GM18511 (cell line): ENCODE measurements around the gene RSPH9.

Experiments used
- ATAC-seq: cut with Tn5 transposase; IDR thresholded peaks from one replicate; pipeline ENCODE4 v1.9.1; 2021; ENCODE audit warnings: mild to moderate bottlenecking, moderate library complexity; ENCODE audit not compliant: unreplicated experiment

RSPH9 gene

DNA sequence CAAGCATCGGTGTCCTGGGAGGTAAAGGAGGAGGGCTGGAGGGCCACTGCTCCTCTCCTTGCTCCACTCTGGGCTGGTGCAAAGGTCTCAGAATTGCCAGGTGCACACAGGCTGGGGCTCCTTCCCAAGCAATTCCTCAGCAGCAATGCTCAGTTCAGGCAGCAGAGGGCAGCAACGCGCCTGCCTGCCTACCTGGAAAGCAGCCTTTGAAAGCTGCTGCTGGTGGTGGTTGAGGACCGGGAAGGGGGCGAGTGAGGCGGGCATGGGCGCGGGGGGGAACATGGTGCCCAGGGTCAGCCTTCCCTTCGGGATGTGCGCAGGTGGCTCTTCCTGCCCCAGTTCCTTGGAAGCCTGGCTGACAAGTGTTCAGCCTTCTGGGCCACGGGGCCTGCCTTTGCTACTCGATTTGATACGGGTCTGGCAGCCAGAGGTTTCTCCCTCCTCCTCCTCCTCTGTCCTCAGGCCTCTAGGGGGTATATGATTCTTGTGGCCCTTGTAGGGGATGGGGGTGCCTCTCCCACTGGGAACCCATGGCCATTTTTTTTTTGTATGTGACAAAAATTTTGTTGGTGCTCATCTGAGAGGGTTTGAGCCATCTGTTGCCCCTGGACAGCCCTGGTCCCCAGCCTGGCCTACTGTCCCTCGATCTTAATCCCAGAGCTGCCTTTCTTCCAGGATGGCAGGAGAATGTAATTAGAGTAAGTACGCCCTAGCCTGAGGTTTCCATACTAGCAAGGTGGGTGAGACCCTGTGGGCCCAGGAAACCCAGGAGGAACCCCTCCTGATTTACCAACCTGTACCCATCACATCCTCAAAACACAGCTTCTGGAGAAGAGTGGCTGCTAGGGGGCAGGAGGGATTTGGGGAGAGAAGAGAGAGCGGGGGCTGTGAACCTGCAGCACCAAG is 22.7 kb downstream of the RSPH9 start:
- peak; percentile 46 for ATAC-seq

DNA sequence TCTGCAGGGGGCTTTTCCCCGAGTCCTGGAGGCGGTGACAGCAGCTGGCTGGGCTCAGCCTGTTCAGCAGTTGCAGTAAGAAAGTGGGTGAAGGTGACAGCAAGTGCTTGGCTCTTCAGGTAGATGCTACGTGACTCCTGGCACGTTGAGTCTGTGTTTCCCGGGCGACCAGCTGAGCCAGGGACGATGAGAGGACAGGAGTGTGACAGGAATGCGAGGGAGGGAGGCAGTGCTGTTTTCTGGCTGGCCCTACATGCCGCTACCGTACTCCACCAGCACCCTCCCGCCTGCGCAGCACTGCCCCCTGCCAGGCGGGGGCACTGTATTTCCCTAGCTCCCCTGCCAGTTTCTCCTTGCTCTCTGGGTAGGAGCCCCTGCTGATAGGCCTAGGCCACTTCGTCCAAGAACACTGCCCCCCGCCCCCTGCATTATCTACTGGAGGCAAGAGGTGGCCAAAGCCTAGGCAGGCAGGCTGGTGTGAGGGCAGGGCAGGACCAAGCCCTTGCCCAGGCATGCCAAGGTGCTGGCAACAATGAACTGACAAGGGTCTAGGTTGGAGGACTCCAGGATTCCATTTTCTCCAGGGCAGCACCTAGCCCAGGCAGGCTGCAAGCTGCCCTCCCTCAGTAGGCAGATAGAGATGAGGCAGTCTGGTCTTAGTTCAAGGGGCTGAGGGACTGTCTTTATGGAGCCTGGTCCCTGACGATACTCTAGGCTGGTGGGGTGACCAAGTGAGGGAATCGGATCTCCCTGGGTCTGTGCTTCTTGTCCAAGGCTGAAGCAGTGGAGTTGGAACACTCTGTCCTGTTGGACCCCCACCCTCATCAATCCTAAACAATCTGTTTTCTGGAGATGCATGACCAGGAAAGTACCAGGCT is 23.6 kb downstream of the RSPH9 start:
- ATAC-seq = peak; percentile 56

DNA sequence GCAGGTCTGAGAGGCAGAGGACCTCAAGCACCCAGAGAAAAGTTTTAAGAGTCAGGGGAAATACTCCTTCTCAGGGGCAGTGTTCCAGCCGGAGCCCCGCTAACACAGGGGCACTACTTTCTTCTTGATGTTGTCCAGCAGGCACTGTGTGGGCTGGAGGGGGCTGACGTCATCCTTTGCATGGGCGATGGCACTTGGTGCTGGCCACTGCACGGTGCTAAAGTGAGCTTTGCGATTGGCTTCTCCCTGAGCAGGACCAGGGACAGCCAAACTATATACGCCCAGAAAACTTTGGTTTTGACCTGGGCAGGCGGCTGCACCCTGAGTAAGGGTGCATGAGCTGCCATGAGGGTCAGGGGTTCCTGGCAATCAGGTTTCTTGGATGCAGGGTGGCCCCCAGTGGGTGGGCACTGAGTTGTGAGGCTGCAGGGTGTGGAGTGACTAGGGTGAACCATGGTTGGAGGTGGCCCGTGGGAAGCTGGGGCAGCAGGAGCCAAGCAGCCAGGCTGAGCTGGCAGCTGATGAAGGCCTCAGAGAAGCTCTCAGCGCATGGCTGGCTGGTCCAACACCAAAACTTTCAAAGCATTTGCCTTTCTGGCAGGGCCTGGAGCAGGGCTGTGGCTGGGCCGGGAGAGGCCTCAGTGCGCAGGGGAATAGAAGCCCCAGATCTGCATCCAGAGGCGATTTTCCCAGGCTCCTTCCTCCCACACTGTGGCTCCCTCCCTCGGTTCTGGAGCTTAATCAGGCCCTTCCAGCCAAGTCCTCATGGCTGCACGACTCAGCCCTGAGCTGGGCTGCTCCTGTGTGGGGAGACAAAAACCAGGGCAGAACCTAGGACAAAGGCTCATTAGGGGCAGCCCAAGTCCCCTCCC is 24.4 kb downstream of the RSPH9 start:
- no peak for ATAC-seq

DNA sequence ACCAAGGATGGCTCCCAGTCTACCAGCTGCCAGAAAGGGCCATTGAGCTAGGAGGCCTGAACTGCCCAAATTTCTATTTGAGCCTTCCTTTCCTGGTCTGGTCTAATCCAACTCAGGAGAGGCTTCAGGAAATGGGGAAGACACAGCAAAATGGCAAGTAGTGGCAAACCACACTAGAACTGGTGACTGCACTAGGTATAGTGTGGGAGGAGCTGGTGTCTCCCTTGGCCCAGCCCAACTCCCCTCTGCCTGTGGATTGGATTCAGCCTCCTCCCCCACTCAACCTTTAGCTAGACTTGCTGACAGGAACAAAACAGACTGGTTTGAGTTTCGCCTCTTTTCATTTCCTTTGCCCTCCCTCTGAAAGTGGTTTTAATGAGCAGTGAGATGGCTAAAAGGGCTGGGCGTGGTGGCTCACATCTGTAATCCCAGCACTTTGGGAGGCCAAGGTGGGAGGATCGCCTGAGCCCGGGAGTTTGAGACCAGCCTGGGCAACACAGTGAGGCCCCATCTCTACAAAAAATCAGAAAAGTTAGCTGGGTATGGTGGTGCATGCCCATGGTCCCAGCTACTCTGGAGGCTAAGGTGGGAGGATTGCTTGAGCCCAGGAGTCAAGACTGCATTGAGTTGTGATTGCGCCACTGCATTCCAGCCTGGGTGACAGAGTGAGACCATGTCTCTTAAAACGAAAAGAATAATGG is 25.2 kb downstream of the RSPH9 start:
- ATAC-seq = no peak

DNA sequence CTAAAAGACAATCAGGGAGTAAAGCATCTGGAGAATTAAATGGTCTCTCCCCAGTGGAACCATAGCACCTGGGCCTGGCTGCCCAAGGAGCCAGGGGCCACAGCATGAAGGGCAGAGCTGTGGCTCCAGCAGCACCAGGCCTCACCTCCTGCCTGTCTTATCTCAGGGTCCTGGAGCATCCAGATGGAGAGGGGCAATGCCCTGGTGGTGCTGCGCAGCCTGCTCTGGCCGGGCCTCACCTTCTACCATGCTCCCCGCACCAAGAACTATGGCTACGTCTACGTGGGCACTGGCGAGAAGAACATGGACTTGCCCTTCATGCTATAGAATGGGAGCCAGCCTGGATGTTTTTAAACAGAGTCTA is 25.8 kb downstream of the RSPH9 start:
- no peak for ATAC-seq

DNA sequence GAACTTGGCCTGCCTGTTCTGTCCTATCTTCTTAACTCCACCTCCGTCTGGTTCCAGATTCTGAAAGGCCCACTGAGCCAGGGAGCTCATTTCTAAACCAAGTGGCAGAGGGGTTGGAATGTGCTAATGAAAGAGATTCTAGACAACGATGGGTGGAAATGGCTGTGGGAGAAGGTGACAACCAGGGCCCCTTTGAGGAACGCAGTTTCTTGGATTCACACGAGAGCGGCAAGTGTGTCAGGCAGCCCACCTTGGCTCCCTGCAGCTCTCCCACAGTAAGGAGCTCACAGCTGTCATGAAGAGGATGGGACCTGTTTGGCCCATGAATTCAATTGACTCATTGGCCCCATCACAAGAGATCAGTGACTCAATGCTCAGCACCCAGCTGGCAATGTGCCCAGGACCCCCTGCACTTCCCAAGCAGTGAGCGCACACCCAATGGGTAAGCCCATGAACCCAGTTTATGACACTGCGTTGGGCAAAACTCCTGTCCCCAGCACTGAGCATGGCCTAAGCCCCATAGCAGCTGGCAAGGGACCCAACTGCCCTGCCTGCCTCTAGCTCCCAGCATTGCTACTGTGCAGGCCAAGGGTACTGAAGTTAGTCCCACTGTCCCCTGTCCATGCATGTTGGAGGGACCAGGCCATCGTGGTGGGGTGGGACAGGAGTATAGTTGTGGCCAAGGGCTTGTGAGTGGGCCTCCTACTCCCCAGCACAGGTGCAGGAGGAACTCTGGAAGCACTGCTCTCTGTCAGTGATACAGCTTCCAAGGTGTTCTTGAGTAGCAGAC is 26.4 kb downstream of the RSPH9 start:
- no peak for ATAC-seq

DNA sequence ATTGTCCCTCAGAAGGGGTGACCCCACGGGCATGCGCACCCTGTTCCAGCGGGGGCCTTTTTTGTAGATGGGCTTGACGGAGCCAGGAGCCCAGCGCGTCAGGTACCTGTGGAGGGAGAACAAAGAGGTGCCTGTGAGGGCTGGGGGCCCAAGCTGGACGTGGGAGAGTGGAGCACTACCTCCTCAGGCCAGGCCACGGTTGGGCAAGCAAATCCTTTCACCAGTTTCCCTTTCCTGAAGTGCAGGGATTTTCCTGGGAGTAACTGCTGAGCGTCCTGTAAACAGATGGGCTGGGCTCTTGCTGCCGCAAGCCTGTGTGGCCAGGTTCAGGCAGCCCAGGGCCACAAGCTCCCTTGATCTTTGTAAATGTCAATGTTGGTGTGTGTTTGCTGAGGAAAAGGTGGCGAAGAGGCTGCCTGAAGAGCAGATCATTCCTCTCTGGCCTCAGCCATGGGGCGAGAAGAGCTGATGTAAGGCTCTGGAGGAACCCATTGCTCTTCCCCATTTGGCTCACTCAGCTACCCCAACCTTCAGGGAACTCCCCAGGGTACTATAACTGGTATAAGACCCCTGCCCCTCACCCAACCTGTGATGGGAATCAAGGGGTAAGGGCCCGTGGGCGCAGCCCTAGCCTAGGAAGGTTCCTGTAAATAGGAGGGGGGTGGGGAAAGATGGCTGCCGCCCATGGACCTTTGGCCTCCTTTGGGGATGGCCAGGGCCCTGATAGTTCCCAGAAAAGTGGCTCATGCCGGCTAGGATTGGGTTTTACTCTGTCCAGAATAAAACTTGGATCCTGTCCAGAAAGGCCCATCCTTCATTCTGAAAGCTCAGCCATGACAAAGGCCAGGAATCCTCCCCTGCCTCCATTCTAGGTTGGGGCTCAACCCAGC is 27.2 kb downstream of the RSPH9 start:
- ATAC-seq = no peak

DNA sequence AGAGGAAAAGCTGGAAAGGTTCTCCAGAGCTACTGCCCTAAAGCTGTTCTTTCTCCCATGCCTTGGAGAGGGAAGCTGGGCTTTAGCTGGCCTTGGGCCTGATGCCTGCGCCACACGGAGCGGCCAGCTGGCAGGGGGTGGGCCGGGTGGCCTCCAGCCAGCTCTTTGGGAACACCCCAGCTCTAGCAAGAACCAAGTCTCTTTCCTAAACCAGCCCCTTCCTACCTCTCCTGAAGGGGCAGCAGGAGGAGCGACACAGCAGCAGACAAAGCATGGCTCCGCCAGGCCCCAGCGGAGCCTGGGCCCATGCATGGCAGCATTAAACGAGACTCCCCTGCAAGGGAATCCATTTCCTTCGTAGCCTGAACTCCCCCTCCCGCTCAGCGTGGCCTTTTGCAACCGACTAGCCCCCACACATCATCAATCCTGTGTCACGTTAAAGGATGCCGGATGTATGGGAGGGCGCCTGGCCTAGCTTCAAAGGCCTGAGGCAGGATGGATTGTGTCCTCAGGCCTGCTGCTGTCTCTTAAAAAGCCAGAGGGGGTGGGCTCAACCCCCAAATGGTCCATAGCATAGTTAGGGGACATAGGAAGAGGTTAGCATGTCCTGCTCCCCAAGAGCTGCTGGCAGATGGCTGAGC is 28.7 kb downstream of the RSPH9 start:
- ATAC-seq = no peak

DNA sequence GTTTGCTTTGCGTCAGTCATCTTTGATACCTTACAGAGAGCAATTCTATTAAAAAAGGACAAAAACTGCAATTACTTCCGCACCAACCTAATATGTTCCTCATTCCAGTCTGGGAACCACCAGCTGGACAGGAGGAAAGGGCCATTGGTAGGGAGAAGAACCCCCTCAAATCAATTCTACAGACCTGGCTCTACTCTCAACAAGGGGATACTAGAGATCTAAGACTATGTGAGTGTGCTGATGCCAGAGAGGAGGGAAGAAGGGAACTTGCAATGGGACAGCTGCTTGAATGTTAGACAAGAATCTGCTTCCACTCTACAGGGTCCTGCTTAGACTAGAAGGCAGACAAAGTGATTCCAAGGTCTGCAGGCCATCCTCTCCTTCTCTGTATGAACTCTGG is 29.5 kb downstream of the RSPH9 start:
- ATAC-seq = no peak

DNA sequence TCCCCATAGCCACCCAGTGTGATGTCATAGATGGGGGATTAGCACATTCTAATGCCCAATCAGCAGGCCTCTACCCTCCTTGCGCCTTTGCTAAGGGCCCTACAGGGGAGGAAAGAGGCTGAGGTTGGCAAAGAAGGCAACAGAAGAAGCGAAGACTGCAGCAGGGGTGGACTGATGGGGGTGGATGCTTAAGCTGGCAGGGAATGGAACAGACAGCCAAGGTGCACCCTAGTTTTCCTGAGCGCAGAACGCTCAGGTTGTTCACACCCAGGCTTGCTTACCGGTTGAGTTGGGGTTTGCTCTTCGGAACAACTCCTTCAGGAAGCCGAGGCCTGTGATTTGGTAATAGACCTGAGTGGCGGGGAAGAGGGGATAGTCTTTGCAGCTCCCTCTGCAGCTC is 30.1 kb downstream of the RSPH9 start:
- ATAC-seq = no peak

DNA sequence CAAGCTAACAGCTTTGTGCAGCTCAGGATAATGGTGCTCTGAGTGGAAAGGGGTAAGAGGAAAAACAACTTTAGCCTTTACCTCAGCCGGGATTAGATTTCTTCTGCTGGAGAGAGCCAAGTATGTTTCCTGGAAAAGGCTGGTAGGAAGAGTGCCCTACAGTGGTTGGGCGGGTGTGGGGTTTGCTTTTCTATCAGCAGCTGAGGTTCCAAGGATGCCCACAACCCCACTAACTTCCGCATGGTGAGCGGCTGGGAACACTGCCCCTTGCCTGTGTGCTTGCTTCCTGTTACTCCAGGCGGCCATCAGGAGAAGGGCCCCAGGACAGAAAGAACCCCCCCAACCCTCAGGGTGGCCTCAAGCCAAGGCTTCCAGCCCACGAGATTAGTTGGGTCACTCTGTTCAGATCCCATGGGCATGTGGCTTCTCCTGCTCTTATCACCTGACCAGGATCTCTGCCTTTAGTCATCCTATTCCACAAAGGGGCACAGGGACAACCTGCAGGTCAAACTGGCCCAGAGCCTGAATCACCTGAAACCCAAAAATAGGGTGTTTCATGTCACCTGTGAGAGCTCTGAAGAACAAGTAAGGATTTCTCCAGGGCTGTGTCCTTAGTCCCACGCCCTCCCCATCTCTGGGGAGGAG is 32.2 kb downstream of the RSPH9 start:
- ATAC-seq = no peak

DNA sequence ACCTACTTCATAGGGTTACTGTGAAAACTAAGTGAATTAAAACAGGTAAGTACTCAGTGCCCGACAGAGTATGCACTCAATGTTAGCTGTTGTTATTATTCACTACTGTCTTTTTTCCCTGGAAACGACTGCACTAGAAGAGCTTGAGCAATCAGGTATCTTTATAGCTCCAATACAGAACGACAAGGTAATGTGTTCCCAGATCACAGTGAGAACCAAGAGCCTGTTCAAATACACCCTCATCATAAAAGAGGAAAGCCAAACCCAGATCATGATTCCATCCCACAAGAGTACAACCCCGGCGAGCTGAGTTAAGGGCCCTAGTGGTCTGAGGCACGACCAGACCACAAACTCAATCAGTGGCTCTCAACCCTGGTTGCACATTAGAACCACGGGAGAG is 32.9 kb downstream of the RSPH9 start:
- no peak for ATAC-seq

DNA sequence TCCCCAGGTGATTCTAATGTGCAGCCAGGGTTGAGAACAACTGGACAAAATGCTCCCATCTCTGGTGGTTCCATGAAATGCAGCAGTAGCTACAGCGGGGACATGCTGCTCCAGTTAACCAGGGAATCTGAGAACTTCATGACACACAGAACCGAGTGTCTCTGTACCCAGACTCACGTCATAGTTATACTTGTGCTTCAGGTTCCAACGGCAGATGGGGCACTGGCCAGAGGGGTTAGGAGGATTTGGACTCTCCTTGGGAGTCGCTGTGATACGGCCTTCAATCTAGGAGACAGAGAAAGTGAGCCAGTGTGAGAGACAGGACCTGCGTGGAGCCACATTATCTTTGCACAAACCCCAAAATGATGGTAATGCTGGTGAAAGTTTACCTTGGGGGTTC is 33.5 kb downstream of the RSPH9 start:
- ATAC-seq = no peak

DNA sequence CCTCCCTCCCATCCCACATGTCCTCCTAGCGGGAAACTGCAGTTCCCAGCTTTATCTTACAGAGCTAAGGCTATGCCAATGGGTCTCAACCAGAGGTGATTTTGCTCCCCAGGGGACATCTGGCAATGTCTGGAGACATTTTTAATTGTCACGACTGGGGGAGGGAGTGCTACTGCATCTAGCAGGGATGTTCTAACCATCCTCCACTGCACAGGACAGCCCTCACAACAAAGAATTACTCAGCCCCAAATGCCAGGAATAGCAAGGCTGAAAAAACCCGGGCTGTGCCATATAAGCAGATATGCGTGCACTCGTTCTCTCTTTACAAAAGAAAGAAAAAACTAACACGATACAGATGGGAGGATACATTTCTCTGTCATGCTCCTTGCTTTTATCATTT is 34.2 kb downstream of the RSPH9 start:
- no peak for ATAC-seq

DNA sequence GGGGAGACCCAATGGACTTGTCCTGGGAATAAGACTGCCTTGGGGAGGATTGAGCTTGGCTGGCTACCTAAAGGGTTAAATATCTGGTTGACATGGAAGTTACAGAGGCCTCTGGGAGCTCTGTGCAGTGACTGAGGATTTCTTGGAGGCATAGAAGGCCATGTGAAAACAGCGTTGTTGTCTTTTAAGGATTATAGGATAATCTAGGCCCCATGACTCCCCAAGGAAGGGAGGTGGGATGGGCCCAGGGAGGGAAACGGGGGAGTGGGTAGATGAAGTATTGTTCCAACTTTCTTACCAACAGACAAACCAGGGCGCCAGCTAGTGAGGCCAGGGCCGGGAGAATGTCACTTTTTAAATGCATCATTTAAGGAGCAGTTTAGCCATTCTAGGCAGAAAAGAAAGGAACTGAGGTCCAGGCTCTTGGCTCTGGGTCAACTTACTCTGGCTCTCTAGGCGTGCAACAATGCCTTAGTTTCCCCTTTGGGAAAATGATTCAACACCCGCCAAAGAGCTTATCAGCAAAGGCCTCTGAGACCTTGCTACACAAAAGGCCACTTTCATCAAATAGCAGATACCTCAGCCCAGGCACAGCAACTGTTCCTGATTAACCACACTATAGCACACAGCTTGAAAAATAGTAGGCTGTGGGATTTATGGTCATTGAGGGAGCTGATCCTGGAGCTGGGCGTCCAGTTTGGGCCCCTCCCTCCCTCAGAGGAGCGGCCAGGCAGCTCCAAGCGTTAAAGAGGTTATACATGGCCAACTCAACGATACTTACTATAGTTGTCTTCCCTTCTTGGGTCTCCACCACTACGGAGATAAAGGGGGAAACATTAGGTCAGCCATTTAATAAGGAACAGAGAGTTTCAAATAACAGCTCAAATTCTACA is 35.7 kb downstream of the RSPH9 start:
- no peak for ATAC-seq

DNA sequence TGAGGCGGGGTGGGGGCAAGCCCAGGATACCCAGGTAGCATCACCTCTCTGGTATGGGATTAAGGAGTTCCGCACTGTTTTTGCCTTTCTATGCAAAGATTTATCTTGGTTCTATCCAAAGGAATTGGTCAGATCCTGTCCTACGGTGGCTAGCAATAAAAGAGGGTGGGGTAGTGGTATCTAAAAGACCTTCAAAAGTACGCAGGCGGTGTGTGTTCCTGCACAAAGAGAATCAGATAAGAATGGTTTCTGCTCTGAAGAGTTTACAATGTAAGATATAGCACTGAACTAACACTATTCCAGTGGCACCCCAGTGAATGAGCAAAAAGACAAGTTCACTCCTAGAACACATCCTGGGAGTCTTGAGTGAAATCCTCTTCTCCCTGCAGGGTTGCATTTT is 36.5 kb downstream of the RSPH9 start:
- ATAC-seq = no peak
